Hematopoietic multipotent progenitor cell treated with erythropoietin and hydrocortisone succinate and interleukin-3 and kit ligand, for 8 days (in vitro differentiated cells): ENCODE results near the gene GPM6B.
A peak's percentile ranks its signal among the peaks of the same experiment; 100 is the strongest.

Experiments used
- DNase-seq: peaks from one replicate; pipeline ENCODE4 v3.0.0-alpha.2; 2015

GPM6B gene, protein sequence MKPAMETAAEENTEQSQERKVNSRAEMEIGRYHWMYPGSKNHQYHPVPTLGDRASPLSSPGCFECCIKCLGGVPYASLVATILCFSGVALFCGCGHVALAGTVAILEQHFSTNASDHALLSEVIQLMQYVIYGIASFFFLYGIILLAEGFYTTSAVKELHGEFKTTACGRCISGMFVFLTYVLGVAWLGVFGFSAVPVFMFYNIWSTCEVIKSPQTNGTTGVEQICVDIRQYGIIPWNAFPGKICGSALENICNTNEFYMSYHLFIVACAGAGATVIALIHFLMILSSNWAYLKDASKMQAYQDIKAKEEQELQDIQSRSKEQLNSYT

DNA sequence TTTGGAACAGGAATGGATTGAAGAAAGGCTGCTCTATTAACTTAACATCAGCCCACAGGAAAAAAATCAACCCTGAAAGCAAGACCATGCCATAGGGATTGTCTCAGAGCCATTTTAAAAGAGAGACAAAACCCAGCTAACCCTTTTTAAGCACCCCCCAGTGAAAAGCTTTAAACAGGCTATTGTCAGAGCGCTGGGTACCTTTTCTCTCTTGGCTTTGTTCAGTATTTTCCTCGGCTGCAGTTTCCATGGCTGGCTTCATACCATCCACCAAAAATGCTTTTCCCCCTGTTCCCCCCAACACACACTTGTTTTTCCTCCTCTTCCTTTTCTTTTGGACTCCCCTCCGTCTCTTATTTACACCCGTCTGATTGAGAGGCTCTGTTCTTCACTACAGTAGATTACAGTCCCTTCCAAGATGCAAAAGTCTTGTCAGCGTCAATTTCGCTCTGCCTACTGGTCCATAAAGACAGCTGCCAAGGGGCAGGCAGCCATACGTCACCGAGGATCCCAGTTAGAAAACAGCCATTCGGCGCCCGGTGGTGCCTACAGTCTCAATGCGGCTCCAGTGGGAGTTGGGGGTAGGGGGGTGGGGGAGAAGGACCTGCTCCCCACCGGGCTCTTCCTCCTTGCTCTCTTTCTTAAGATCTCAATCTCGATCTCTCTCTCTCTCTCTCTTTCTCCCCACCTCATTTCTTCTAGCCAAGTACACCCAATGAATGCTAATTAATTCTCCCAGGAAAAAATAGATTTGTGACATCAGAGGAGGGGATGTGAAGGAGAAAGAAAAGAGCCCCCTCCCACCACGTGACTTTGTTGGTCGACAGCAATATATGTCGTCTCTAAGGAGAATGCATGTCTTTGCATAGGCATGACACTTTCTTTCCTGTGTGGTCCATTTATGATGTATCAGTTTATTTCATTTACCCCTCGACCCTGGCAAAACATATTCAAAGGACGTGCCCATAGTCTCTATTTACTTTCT lies at the start of gene GPM6B:
Gene GPM6B, minus strand, starts transcription at position 451 of the 985 bp plus-strand sequence. Its CDS starts 189 bp downstream, at position 262.
- DNase-seq = no peak

DNA sequence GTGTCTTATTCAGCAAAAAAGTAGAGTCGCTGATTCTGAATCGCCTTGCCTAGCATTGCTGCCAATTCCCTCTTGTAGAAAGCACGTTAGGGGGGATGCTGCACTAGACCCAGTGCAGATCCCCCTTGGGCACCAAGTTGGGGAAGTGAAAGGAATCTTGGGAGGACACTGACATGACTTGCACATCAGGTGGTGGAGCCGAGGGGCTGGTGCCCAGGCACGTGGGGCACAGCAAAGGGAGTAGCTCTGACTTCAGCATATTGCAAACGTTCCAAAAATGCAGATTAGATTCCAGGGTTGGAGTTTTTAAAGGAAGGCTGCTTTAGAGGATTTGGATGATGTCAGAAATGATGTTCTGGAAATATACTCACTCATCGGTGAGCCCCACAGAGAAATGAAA lies 47.4 kb upstream of the GPM6B start:
- DNase-seq = no peak

GRCh38 chrX:13863324-13863723 lies 46.4 kb upstream of the GPM6B start:
- no peak for DNase-seq

- no peak for DNase-seq
Observed at GRCh38 chrX:13859724-13860123, 42.8 kb upstream of the GPM6B start.

DNA sequence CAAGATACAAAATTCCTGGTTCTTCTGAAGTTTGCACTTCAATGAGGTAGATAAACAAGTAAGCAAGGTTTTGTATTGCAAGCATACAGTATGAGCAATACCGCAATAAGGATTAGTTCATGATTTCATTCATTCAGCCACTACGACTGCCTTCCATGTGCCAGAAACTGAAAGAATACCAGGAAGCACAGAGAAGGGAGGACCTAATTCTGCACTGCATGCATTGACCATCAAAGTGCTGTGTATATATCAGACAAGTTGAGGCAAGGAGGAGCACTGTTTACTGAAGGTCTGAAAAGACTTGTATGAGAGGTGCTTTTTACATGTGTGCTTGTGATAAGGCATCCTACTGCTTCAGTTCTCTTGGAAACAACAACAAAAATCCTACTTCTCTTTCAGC lies 40.9 kb upstream of the GPM6B start:
- no peak for DNase-seq

DNA sequence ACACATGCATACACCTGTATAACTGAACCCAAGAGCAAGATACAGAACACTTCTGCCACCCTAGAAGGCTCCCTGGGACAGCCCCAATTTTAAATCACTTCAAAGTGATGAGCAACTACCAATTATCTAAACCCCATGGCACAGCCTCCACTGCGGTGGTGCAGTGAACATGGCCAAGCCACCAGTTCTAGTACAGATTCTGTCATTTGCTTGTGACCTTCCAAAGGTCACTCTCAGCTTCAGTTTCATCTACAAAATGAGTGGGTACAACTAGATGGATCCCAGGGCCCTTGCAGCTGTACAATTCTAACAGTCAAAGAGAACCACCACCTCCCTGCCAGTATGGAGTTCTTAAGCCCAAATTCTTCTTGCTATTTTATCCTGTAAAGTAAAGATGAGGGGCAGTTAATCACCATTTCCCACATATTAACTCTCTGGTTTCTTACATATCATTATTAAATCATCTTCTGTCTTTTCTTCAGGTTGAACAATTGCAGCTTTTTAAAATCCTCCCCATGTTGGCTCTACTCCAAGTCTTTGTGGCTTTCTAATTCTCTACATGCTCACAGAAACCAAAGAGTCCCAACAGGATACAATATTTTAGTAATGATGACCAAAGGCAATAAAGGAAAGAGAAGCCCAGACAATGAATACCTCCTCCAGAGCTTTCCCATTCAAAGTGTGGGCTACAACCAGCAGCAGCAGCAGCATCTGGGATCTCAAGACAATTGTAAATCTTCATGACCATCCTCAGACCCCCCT lies 39.0 kb upstream of the GPM6B start:
- DNase-seq = no peak

DNA sequence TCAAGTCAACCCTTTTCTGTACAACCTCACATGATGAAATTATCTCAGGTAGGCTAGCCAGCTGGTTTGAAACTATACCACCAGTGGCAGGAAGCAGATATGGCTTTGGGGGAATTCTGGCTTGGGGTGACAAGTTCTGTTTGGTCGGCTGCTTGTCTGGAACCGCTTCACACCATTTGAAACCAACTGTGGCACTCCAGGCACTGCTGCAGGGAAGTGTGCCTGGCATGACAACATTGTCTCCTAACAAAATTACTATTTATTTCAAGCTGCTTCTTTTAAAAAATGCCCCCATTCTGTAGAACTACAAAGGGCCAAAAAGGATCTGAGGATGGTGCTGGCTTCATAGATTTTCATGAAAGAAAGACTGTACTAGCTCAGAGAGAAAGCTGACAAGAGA lies 37.1 kb upstream of the GPM6B start:
- DNase-seq = no peak

- peak; percentile 1 for DNase-seq
Observed at GRCh38 chrX:13852001-13852695, 35.3 kb upstream of the GPM6B start.

DNA sequence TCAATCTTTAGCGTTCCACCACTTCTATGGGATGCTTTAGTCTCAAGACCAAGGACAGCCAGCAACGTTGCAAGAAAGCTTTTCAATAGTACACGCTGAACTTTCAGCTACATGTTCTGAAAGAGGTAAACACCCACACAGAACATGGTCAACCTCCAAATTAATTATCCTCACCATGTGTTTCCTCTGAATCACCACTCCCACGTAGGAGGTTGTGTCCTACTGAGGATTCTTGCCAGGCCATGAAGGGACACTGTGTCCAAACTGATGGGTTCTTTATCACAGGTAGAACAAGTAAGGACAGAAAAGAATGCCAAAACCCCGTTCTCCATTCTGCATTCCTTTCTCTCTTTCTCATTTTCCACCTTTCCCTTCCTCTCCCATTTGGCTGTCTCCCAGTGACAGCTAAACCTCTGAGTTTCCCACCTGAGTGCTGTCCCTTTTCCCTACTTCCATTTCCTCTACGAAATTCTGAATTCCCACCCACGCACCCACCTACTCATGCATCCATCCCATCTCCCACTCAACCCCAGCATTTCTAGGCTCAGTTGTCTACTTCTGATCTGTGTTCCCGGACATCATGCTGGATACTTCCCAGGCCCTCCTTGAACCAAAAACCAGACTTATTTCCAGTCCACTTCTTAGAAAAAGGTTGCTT lies 29.0 kb upstream of the GPM6B start:
- DNase-seq = no peak

DNA sequence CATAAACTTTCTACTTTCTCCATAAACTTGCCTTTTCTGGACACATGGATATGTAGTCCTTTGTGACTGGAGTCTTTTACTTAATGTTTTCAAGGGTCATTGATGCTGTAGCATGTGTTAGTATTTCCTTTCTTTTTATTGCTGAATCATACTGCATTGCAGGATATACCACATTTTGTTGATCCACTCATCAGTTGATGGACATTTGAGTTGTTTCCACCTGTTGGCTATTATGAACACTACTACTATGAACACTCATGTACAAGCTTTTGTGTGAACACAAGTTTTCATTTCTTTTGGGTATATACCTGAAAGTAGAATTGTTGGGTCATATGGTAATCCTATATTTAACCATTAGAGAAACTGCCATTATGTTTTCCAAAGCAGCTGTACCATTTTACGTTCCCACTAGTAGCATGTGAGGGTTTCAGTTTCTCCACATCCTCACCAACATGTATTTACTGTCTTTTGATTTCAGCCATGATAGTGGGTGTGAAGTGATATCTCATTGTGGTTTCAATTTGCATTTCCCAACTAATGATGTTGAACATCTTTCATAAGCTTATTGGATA lies 26.3 kb upstream of the GPM6B start:
- no peak for DNase-seq

DNA sequence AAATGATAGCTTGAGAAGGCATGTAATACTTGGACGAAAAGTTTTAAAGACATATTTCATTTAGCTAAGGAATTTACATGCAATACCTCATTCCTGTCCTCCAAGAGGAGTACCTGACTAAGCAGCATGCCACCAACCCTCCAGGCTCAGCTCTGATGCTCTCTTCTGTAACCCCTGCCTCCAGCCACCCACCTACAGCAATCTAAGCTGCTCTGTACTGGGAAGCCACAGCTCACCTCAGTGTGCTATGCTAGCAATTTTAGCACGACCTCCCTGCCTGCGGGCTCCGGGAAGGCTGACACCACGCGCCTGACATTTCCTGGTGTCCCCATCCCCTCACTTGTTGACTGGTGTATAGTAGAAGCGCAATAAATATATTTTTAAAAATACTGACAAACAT lies 23.2 kb upstream of the GPM6B start:
- DNase-seq = no peak

DNA sequence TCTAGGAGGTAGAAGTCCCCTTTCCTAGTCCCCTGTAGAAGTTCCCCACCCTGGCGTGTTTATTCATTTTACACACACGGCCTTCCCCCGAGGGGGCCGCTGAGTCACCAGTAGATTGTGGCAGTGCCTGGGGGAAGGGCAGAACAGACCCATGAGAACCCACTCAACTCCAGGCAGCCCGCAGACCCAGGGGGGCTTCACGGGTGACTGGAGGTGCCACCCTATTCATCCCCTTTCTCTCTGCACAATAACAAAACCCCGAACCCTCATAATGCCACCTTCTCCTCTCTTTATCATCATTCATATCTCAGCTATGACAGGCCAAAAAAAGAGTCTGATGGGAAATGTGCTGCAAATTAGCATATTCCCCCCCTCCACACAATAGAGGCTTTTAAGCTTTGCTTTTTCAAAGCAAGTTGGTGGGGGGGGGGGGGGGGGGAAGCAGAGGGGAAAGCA lies 20.4 kb upstream of the GPM6B start:
- no peak for DNase-seq

GRCh38 chrX:13836575-13836974 lies 19.7 kb upstream of the GPM6B start:
- DNase-seq = no peak

DNA sequence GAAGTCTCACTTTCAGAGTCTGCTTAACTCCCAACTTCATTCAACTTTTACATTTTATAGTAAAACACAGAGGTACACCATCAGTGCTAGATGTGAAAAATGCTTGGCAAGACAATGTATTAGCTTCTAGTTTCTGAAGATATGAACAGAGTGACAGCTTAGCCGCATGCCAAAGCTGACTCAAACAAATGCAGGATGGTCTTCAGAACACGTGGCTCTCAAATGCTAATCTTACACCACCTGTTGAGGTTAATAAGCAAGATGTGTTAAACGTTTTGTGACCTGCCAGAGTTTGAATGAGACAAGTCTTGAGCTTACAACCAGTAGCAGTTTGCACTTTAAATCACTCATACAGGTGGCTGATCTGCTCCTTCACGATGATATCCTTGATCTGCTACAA lies 18.9 kb upstream of the GPM6B start:
- DNase-seq = no peak

GRCh38 chrX:13834355-13834754 lies 17.5 kb upstream of the GPM6B start:
- DNase-seq = no peak

DNA sequence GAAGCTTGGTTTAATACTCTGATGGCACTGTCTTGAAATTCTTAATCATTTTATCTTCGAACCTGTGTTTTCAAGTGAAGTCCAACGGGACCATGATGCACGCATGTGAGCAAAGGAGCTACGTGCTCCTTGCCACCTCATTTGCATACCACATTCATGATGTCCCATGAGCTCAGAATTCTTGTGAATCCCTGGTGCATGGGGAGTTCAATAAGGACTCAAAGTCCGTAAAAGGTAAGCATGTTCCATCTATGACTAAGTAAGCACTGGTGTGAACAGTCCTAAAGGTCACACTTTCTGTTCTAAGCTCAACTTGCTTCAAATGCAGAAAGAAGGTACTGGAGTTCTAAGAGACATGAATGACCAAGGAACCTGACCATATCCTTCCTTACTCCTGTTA lies 13.1 kb upstream of the GPM6B start:
- no peak for DNase-seq

DNA sequence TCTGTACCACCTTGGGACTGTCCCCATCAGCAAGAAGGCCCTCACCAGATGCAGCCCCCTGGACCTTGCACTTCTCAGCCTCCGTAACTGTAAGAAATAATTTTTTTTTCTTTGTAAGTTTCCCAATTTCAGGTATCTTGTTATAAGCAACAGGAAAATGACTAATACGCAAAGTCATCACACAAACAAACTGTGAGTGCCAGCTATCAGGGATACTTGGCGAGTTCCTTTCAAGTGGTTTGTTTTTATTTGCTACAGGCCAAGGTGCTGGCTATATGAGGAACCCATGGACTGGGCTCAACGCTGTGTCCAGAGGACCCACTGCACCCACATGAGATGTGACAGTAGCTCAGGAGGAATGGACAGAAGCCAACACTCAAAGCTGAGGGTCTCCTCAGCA lies 11.5 kb upstream of the GPM6B start:
- DNase-seq = no peak

- no peak for DNase-seq
Observed at GRCh38 chrX:13827298-13828090, 10.6 kb upstream of the GPM6B start.

- no peak for DNase-seq
Observed at GRCh38 chrX:13826770-13827169, 9.9 kb upstream of the GPM6B start.

- no peak for DNase-seq
Observed at GRCh38 chrX:13825178-13825762, 8.4 kb upstream of the GPM6B start.
